ENCODE measurements around the gene C9orf78. TPM values are rescaled to one million over a fixed set of nuclear protein-coding genes. Genes with fewer than 3 reads are reported as not detected.
A peak's percentile ranks its signal among the peaks of the same experiment; 100 is the strongest.
"Not testable (repeated sequence)": the region's sequence is repeated elsewhere in the genome, so short reads cannot be mapped to it uniquely, and the experiment has no call there.

The C9orf78 gene
- total RNA-seq, 2 experiments from 2014 or later = 45.3 to 45.7 TPM

- Mint-ChIP-seq H3K4me1 (ENCODE audit: low read depth) (peaks cover 10% of the 10 kb centered on the region), H3K27ac (no peak overlapping the region), H3K9me3 (no peaks in the 10 kb centered on the region), H3K4me3 (no peak overlapping the region), H3K27me3 (ENCODE audit: low read depth) (no peaks in the 10 kb centered on the region), H3K36me3 (ENCODE audit: low read depth) (no peaks in the 10 kb centered on the region)
- intact Hi-C loops (cut with micrococcal nuclease) = no loop called here
- CTCF ChIA-PET = interaction anchor here (0.6 to 7.9 kb wide), 3 partner anchors 48 to 1367 kb away, joined by 3 to 81 read pairs (median 70); no protein-coding TSS in a partner anchor
- DNase-seq = no peak
Measured at GRCh38 chr9:129786481-129786880, 48.6 kb downstream of the C9orf78 start.

- Mint-ChIP-seq H3K4me3 (no peak overlapping the region), H3K27me3 (ENCODE audit: low read depth) (no peaks in the 10 kb centered on the region), H3K27ac (no peak overlapping the region), H3K36me3 (ENCODE audit: low read depth) (no peaks in the 10 kb centered on the region), H3K4me1 (ENCODE audit: low read depth) (peaks cover 12% of the 10 kb centered on the region), H3K9me3 (no peaks in the 10 kb centered on the region)
- intact Hi-C loops (cut with micrococcal nuclease) = no loop called here
- no peak for DNase-seq
- CTCF ChIA-PET = interaction anchor here (0.5 to 7.9 kb wide), 6 partner anchors 30 to 1366 kb away, joined by 3 to 81 read pairs (median 4); no protein-coding TSS in a partner anchor
Measured at GRCh38 chr9:129785866-129786265, 49.2 kb downstream of the C9orf78 start.

GRCh38 chr9:129784970-129785369 lies 50.1 kb downstream of the C9orf78 start:
- H3K27me3 Mint-ChIP-seq (ENCODE audit: low read depth); intact Hi-C loops (cut with micrococcal nuclease); H3K27ac Mint-ChIP-seq; H3K36me3 Mint-ChIP-seq (ENCODE audit: low read depth); H3K4me3 Mint-ChIP-seq; H3K4me1 Mint-ChIP-seq (ENCODE audit: low read depth); DNase-seq; H3K9me3 Mint-ChIP-seq: not testable (repeated sequence)
- CTCF ChIA-PET = interaction anchor here (0.7 to 7.9 kb wide), 5 partner anchors 28 to 655 kb away, joined by 3 to 81 read pairs (median 9); no protein-coding TSS in a partner anchor

DNA sequence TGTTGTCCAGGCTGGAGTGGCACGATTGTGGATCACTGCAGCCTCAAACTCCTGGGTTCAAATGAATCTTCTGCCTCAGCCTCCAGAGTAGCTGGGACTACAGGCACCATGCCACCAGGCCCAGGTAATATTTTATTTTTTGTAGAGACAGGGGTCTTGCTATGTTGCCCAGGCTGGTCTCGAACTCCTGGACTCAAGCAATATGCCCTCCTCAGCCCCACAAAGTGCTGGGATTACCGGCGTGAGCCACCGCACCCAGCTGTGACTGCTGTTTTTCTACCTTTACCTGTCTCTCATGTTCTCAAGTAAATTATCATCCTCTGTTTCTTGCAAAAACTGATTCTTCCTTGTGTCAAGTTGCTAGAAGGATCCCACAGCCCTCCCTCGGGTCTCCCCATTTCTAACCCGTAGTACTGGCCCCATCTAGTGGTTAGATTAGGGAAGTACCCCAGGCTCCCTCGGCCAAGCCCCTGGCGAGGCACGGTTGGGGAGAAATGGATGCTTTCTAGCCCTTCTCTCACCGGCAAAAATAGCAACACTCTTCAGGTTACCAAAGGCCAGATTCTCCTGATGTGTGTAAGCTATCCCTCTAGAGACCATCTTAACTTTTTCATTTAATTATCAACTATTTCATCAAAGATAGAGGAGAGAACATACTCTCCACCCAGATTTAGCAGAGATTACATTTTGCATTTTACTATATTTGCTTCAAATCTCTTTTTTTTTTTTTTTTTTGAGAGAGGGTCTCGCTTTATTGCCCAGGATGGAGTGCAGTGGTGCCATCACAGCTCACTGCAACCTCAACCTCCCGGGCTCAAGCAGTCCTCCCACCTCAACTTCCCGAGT lies 51.3 kb downstream of the C9orf78 start:
- CTCF ChIA-PET = interaction anchor here (0.5 to 7.9 kb wide), 20 partner anchors 12 to 653 kb away, joined by 3 to 81 read pairs (median 4); no protein-coding TSS in a partner anchor
- DNase-seq = peak; percentile 85
- no peaks in the 10 kb centered on the region for H3K27me3 Mint-ChIP-seq (ENCODE audit: low read depth)
- no peaks in the 10 kb centered on the region for H3K36me3 Mint-ChIP-seq (ENCODE audit: low read depth)
- no peak overlapping the region for H3K27ac Mint-ChIP-seq
- H3K9me3 Mint-ChIP-seq = no peaks in the 10 kb centered on the region
- intact Hi-C loops (cut with micrococcal nuclease) = loop anchor here (1.0 kb wide), 3 partner anchors 46 to 141 kb away; partner anchors contain the start of gene ASB6
- peaks cover 5% of the 10 kb centered on the region for H3K4me1 Mint-ChIP-seq (ENCODE audit: low read depth)
- no peak overlapping the region for H3K4me3 Mint-ChIP-seq

DNA sequence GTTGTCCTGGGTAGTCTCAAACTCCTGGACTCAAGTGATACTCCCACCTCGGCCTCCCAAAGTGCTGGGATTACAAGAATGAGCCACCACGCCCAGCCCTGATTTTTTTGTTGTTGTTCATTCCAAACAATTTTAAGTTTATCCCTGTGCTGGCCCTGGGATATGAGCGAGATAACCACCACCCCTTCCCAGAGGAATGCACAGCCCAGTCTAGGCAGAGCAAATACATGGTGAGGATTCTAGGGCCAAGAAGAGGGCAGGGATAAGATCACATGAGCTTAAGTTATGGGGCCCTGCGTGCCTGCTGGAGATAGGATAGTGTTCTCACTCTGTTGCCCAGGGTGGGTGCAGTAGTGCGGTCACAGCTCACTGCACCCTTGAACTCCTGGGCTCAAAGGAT lies 53.1 kb downstream of the C9orf78 start:
- Mint-ChIP-seq H3K9me3 (no peaks in the 10 kb centered on the region), H3K36me3 (ENCODE audit: low read depth) (no peaks in the 10 kb centered on the region), H3K27ac (no peak overlapping the region), H3K27me3 (ENCODE audit: low read depth) (peaks cover 4% of the 10 kb centered on the region), H3K4me1 (ENCODE audit: low read depth) (peaks cover 14% of the 10 kb centered on the region), H3K4me3 (no peak overlapping the region)
- intact Hi-C loops (cut with micrococcal nuclease) = no loop called here
- no peak for DNase-seq
- CTCF ChIA-PET = interaction anchor here (0.6 to 7.9 kb wide), 8 partner anchors 9 to 608 kb away, joined by 3 to 81 read pairs (median 4); partner anchors contain the start of gene PRRX2

GRCh38 chr9:129781131-129781530 lies 53.9 kb downstream of the C9orf78 start:
- H3K4me3 Mint-ChIP-seq = no peak overlapping the region
- no peaks in the 10 kb centered on the region for H3K9me3 Mint-ChIP-seq
- no peaks in the 10 kb centered on the region for H3K36me3 Mint-ChIP-seq (ENCODE audit: low read depth)
- peaks cover 17% of the 10 kb centered on the region for H3K4me1 Mint-ChIP-seq (ENCODE audit: low read depth)
- CTCF ChIA-PET = interaction anchor here (1.2 to 7.9 kb wide), 4 partner anchors 10 to 607 kb away, joined by 4 to 81 read pairs (median 42); no protein-coding TSS in a partner anchor
- no peak for DNase-seq
- intact Hi-C loops (cut with micrococcal nuclease) = no loop called here
- no peak overlapping the region for H3K27ac Mint-ChIP-seq
- peaks cover 9% of the 10 kb centered on the region for H3K27me3 Mint-ChIP-seq (ENCODE audit: low read depth)

DNA sequence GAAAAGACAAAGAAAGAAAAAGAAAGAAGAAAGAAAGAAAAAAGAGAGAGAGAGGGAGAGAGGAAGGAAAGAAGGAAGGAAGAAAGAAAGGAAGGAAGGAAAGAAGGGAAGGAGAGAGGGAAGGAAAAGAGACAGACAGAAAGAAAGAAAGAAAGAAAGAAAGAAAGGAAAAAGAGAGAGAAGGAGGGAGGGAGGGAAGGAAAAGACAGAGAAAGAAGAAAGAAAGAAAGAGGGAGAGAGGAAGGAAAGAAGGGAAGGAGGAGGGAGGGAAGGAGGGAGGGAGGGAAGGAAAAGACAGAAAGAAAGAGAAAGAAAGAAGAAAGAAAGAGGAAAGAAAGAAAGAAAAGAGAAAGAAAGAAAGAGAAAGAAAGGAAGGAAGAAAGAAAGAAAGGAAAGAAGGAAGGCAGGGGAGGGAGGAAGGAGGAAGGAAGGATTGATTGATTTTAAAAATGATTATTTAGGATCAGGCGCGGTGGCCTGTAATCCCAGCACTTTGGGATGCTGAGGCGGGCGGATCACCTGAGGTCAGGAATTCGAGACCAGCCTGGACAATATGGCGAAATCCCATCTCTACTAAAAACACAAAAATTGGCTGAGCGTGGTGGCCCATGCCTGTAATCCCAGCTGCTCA lies 55.4 kb downstream of the C9orf78 start:
- CTCF ChIA-PET = interaction anchor here (3.4 to 7.9 kb wide), 2 partner anchors 11 to 41 kb away, joined by 14 to 81 read pairs; no protein-coding TSS in a partner anchor
- no peaks in the 10 kb centered on the region for H3K9me3 Mint-ChIP-seq

GRCh38 chr9:129778469-129778868 lies 56.6 kb downstream of the C9orf78 start:
- no peaks in the 10 kb centered on the region for H3K36me3 Mint-ChIP-seq (ENCODE audit: low read depth)
- CTCF ChIA-PET = interaction anchor here (0.6 to 1.0 kb wide), 4 partner anchors 12 to 136 kb away, joined by 3 to 7 read pairs (median 4); no protein-coding TSS in a partner anchor
- H3K4me3 Mint-ChIP-seq = no peak overlapping the region
- H3K27ac Mint-ChIP-seq = no peak overlapping the region
- DNase-seq = no peak
- H3K27me3 Mint-ChIP-seq (ENCODE audit: low read depth) = peaks cover 9% of the 10 kb centered on the region
- H3K4me1 Mint-ChIP-seq (ENCODE audit: low read depth) = peaks cover 13% of the 10 kb centered on the region
- H3K9me3 Mint-ChIP-seq = no peaks in the 10 kb centered on the region
- intact Hi-C loops (cut with micrococcal nuclease) = no loop called here

More for the DNA sequence above, 55.4 kb downstream of the C9orf78 start:
- intact Hi-C loops (cut with micrococcal nuclease) = no loop called here
- peaks cover 9% of the 10 kb centered on the region for H3K27me3 Mint-ChIP-seq (ENCODE audit: low read depth)
- no peaks in the 10 kb centered on the region for H3K36me3 Mint-ChIP-seq (ENCODE audit: low read depth)
- DNase-seq = no peak
- no peak overlapping the region for H3K27ac Mint-ChIP-seq
- H3K4me1 Mint-ChIP-seq (ENCODE audit: low read depth) = peaks cover 17% of the 10 kb centered on the region
- H3K4me3 Mint-ChIP-seq = no peak overlapping the region

DNA sequence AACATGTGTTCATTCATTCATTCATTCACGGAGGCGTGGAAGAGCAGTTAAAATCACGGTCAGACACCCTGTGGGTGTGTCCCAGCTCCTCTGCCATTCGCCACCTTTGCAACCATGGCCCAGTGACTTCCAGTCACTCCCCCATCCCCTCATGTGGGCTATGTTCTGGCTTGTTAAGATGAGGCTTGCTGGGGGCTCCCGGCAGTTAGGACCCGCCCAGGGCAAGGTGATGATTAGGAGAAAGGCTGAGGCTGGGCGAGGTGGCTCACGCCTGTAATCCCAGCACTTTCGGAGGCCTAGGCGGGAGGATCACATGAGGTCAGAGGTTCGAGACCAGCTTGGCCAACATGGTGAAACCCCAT lies 57.3 kb downstream of the C9orf78 start:
- no peak overlapping the region for H3K27ac Mint-ChIP-seq
- no peak for DNase-seq
- CTCF ChIA-PET = interaction anchor here (0.6 to 1.6 kb wide), 6 partner anchors 16 to 356 kb away, joined by 3 to 17 read pairs (median 4); no protein-coding TSS in a partner anchor

More for the DNA sequence above, 57.3 kb downstream of the C9orf78 start:
- no peaks in the 10 kb centered on the region for H3K9me3 Mint-ChIP-seq
- intact Hi-C loops (cut with micrococcal nuclease) = no loop called here
- H3K4me1 Mint-ChIP-seq (ENCODE audit: low read depth) = peaks cover 13% of the 10 kb centered on the region
- no peak overlapping the region for H3K4me3 Mint-ChIP-seq
- no peaks in the 10 kb centered on the region for H3K36me3 Mint-ChIP-seq (ENCODE audit: low read depth)
- H3K27me3 Mint-ChIP-seq (ENCODE audit: low read depth) = peaks cover 9% of the 10 kb centered on the region

Small RNA genes within 50 kb of the gene (microRNA-seq; reads per million reads assigned to microRNA genes)
- gene MIR6855 (ENCODE audit: borderline microRNAs expressed, borderline replicate concordance) = not detected

Other genes starting within 250 kb of the C9orf78 start
- gene C9orf50, start 214.2 kb downstream of the C9orf78 start, total RNA-seq = not detected
- gene NTMT1, start 209.1 kb downstream of the C9orf78 start, total RNA-seq = 10 to 100 TPM; 58.6 to 59.3 TPM
- gene ASB6, start 193.1 kb downstream of the C9orf78 start, total RNA-seq = 10 to 100 TPM; 13.0 to 13.8 TPM
- gene PRRX2, start 169.6 kb downstream of the C9orf78 start, total RNA-seq = under 1 TPM; 0.69 to 0.83 TPM
- gene PTGES, start 82.2 kb downstream of the C9orf78 start, total RNA-seq = under 1 TPM; 0.31 to 0.44 TPM
- gene TOR1B, start 32.1 kb downstream of the C9orf78 start, total RNA-seq = 10 to 100 TPM; 18.8 to 21.3 TPM
- 10 to 100 TPM; 26.2 to 28.2 TPM for gene TOR1A, start 11.1 kb downstream of the C9orf78 start, total RNA-seq
- 10 to 100 TPM; 54.7 to 54.9 TPM for gene USP20, start 183 bp upstream of the C9orf78 start, total RNA-seq
- gene FNBP1, start 207.9 kb upstream of the C9orf78 start, total RNA-seq = 100 to 1,000 TPM; 126 to 128 TPM
- gene GPR107, start 218.6 kb upstream of the C9orf78 start, total RNA-seq = 10 to 100 TPM; 19.0 to 20.0 TPM

Measured in activated naive CD4-positive, alpha-beta T cell treated with anti-CD3 and anti-CD28 coated beads for 36 hours (primary cell).